Measurements from ENCODE around the gene SP2.

SP2 gene

GRCh38 chr17:47955497-47956461, 59.7 kb downstream of the SP2 start:
- H3K9ac ChIP-seq (ENCODE audit: low read length) = no peak overlapping the region
- H3K4me1 ChIP-seq (ENCODE audit: control insufficient read depth, insufficient read depth, low read length) = no peaks in the 10 kb centered on the region

GRCh38 chr17:47956791-47957590, 61.0 kb downstream of the SP2 start:
- H3K9ac ChIP-seq (ENCODE audit: low read length) = peak overlapping the region; percentile 74
- H3K4me3 ChIP-seq (ENCODE audit: low read length) = peak overlapping the region; percentile 59

More at GRCh38 chr17:47955497-47956461, 59.7 kb downstream of the SP2 start:
- peaks cover 5% of the 10 kb centered on the region for H3K36me3 ChIP-seq (ENCODE audit: control insufficient read depth, insufficient read depth, low read length)
- H3K4me3 ChIP-seq (ENCODE audit: low read length) = peak overlapping the region; percentile 59
- H3K27ac ChIP-seq (ENCODE audit: low read depth, low read length) = no peak overlapping the region
- H3K27me3 ChIP-seq (ENCODE audit: control insufficient read depth, insufficient read depth, low read length) = no peaks in the 10 kb centered on the region

GRCh38 chr17:47957591-47958490, 61.8 kb downstream of the SP2 start, which contains the start of gene PRR15L:
Gene PRR15L, minus strand, starts transcription at chr17:47957883. Its CDS starts 4,649 bp downstream, at chr17:47953234.
- Histone ChIP-seq H3K4me1 (ENCODE audit: control insufficient read depth, insufficient read depth, low read length) (no peaks in the 10 kb centered on the region), H3K4me3 (ENCODE audit: low read length) (peak within 1 kb of the TSS; percentile 59), H3K9ac (ENCODE audit: low read length) (peak within 1 kb of the TSS; percentile 74), H3K36me3 (ENCODE audit: control insufficient read depth, insufficient read depth, low read length) (peaks cover 5% of the 10 kb centered on the region), H3K27ac (ENCODE audit: low read depth, low read length) (no peak within 1 kb of the TSS), H3K27me3 (ENCODE audit: control insufficient read depth, insufficient read depth, low read length) (no peaks in the 10 kb centered on the region)

More at GRCh38 chr17:47956791-47957590, 61.0 kb downstream of the SP2 start:
- no peaks in the 10 kb centered on the region for H3K4me1 ChIP-seq (ENCODE audit: control insufficient read depth, insufficient read depth, low read length)
- no peak overlapping the region for H3K27ac ChIP-seq (ENCODE audit: low read depth, low read length)
- peaks cover 5% of the 10 kb centered on the region for H3K36me3 ChIP-seq (ENCODE audit: control insufficient read depth, insufficient read depth, low read length)
- H3K27me3 ChIP-seq (ENCODE audit: control insufficient read depth, insufficient read depth, low read length) = no peaks in the 10 kb centered on the region

GRCh38 chr17:47959825-47960655, 64.0 kb downstream of the SP2 start:
- no peaks in the 10 kb centered on the region for H3K36me3 ChIP-seq (ENCODE audit: control insufficient read depth, insufficient read depth, low read length)
- no peak overlapping the region for H3K9ac ChIP-seq (ENCODE audit: low read length)
- H3K27ac ChIP-seq (ENCODE audit: low read depth, low read length) = no peak overlapping the region
- no peaks in the 10 kb centered on the region for H3K27me3 ChIP-seq (ENCODE audit: control insufficient read depth, insufficient read depth, low read length)
- no peaks in the 10 kb centered on the region for H3K4me1 ChIP-seq (ENCODE audit: control insufficient read depth, insufficient read depth, low read length)
- peak overlapping the region; percentile 36 for H3K4me3 ChIP-seq (ENCODE audit: low read length)

GRCh38 chr17:47961406-47961805, 65.4 kb downstream of the SP2 start:
- Histone ChIP-seq H3K27ac (ENCODE audit: low read depth, low read length) (no peak overlapping the region), H3K27me3 (ENCODE audit: control insufficient read depth, insufficient read depth, low read length) (no peaks in the 10 kb centered on the region), H3K4me1 (ENCODE audit: control insufficient read depth, insufficient read depth, low read length) (no peaks in the 10 kb centered on the region), H3K36me3 (ENCODE audit: control insufficient read depth, insufficient read depth, low read length) (no peaks in the 10 kb centered on the region), H3K4me3 (ENCODE audit: low read length) (no peak overlapping the region), H3K9ac (ENCODE audit: low read length) (no peak overlapping the region)

GRCh38 chr17:47962901-47963300, 66.9 kb downstream of the SP2 start:
- no peak overlapping the region for H3K9ac ChIP-seq (ENCODE audit: low read length)
- H3K27me3 ChIP-seq (ENCODE audit: control insufficient read depth, insufficient read depth, low read length) = no peaks in the 10 kb centered on the region
- no peaks in the 10 kb centered on the region for H3K36me3 ChIP-seq (ENCODE audit: control insufficient read depth, insufficient read depth, low read length)
- no peak overlapping the region for H3K4me3 ChIP-seq (ENCODE audit: low read length)
- no peak overlapping the region for H3K27ac ChIP-seq (ENCODE audit: low read depth, low read length)
- H3K4me1 ChIP-seq (ENCODE audit: control insufficient read depth, insufficient read depth, low read length) = no peaks in the 10 kb centered on the region

GRCh38 chr17:47964856-47965255, 68.8 kb downstream of the SP2 start:
- H3K27me3 ChIP-seq (ENCODE audit: control insufficient read depth, insufficient read depth, low read length) = no peaks in the 10 kb centered on the region
- no peak overlapping the region for H3K27ac ChIP-seq (ENCODE audit: low read depth, low read length)
- H3K9ac ChIP-seq (ENCODE audit: low read length) = no peak overlapping the region
- no peaks in the 10 kb centered on the region for H3K36me3 ChIP-seq (ENCODE audit: control insufficient read depth, insufficient read depth, low read length)
- no peak overlapping the region for H3K4me3 ChIP-seq (ENCODE audit: low read length)
- no peaks in the 10 kb centered on the region for H3K4me1 ChIP-seq (ENCODE audit: control insufficient read depth, insufficient read depth, low read length)

GRCh38 chr17:47966079-47966519, 70.1 kb downstream of the SP2 start:
- Histone ChIP-seq H3K36me3 (ENCODE audit: control insufficient read depth, insufficient read depth, low read length) (no peaks in the 10 kb centered on the region), H3K27me3 (ENCODE audit: control insufficient read depth, insufficient read depth, low read length) (no peaks in the 10 kb centered on the region), H3K9ac (ENCODE audit: low read length) (no peak overlapping the region), H3K4me3 (ENCODE audit: low read length) (no peak overlapping the region), H3K27ac (ENCODE audit: low read depth, low read length) (peak overlapping the region; percentile 8), H3K4me1 (ENCODE audit: control insufficient read depth, insufficient read depth, low read length) (no peaks in the 10 kb centered on the region)

- H3K27me3 ChIP-seq (ENCODE audit: control insufficient read depth, insufficient read depth, low read length) = no peaks in the 10 kb centered on the region
- no peak overlapping the region for H3K4me3 ChIP-seq (ENCODE audit: low read length)
- H3K4me1 ChIP-seq (ENCODE audit: control insufficient read depth, insufficient read depth, low read length) = no peaks in the 10 kb centered on the region
- no peak overlapping the region for H3K27ac ChIP-seq (ENCODE audit: low read depth, low read length)
- H3K36me3 ChIP-seq (ENCODE audit: control insufficient read depth, insufficient read depth, low read length) = no peaks in the 10 kb centered on the region
- no peak overlapping the region for H3K9ac ChIP-seq (ENCODE audit: low read length)
Measured at GRCh38 chr17:47967607-47968252, 71.7 kb downstream of the SP2 start.

- Histone ChIP-seq H3K27me3 (ENCODE audit: control insufficient read depth, insufficient read depth, low read length) (no peaks in the 10 kb centered on the region), H3K36me3 (ENCODE audit: control insufficient read depth, insufficient read depth, low read length) (peaks cover 4% of the 10 kb centered on the region), H3K4me1 (ENCODE audit: control insufficient read depth, insufficient read depth, low read length) (no peaks in the 10 kb centered on the region), H3K9ac (ENCODE audit: low read length) (no peak overlapping the region), H3K27ac (ENCODE audit: low read depth, low read length) (no peak overlapping the region), H3K4me3 (ENCODE audit: low read length) (no peak overlapping the region)
Measured at GRCh38 chr17:47968836-47969235, 72.8 kb downstream of the SP2 start.
